ENCODE measurements around the gene EMC6. TPM values are rescaled to one million over a fixed set of nuclear protein-coding genes. Genes with fewer than 3 reads are reported as not detected.

The EMC6 gene
- total RNA-seq, 1 donor from 2014 or later = 32.9 TPM

DNA sequence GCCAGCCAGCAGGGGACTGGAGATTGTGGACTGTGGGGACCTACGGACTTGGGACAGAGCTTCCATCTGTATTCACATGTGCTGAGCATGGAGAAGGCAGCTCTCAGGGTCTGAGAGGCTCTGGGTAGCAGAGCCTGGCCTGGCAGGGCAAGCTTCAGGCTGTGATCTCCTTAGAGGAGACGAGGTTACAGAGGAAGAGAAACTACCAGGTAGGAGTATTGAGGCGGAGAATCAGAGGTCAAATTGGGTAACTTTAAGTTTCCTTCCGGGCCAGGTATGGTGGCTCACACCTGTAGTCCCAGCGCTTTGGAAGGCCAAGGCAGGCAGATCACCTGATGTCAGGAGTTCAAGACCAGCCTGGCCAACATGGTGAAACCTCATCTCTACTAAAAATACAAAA is 23.3 kb upstream of the EMC6 start:
- Histone ChIP-seq H3K4me1 (peaks cover 8% of the 10 kb centered on the region), H3K27ac (no peak overlapping the region), H3K36me3 (peaks cover 67% of the 10 kb centered on the region), H3K27me3 (ENCODE audit: low read depth) (no peaks in the 10 kb centered on the region), H3K9me3 (no peaks in the 10 kb centered on the region), H3K4me3 (no peak overlapping the region)
- intact Hi-C loops (cut with DNase I) = no loop called here
- TF ChIP-seq, protein P1, sequence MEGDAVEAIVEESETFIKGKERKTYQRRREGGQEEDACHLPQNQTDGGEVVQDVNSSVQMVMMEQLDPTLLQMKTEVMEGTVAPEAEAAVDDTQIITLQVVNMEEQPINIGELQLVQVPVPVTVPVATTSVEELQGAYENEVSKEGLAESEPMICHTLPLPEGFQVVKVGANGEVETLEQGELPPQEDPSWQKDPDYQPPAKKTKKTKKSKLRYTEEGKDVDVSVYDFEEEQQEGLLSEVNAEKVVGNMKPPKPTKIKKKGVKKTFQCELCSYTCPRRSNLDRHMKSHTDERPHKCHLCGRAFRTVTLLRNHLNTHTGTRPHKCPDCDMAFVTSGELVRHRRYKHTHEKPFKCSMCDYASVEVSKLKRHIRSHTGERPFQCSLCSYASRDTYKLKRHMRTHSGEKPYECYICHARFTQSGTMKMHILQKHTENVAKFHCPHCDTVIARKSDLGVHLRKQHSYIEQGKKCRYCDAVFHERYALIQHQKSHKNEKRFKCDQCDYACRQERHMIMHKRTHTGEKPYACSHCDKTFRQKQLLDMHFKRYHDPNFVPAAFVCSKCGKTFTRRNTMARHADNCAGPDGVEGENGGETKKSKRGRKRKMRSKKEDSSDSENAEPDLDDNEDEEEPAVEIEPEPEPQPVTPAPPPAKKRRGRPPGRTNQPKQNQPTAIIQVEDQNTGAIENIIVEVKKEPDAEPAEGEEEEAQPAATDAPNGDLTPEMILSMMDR (IDR thresholded peaks at IDR 0.05) = no peak
- DNase-seq (no peak), ATAC-seq (no peak)

DNA sequence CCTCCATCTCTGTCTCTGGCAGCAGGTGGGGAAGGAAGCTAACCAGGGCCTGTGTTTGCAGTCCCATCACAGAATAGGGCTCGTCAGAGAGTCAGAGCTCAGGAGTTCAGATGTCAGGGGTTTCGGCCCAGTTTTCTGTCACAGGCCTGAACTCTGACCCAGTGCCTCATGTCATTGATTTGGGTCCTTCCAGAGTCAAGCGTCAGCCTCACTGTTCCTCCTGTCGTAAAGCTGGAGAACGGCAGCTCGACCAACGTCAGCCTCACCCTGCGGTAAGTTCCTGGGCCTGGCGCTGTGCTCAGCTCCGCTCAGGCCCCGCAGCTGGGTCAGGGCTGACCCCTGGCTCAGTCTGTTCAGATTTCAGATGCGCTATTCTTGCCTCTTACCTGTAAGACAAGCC is 21.4 kb upstream of the EMC6 start:
- ATAC-seq (no peak), DNase-seq (no peak)
- Histone ChIP-seq H3K4me3 (no peak overlapping the region), H3K27me3 (ENCODE audit: low read depth) (no peaks in the 10 kb centered on the region), H3K36me3 (peaks cover 66% of the 10 kb centered on the region), H3K9me3 (no peaks in the 10 kb centered on the region), H3K4me1 (no peaks in the 10 kb centered on the region), H3K27ac (no peak overlapping the region)
- intact Hi-C loops (cut with DNase I) = no loop called here
- TF ChIP-seq, protein P1 (IDR thresholded peaks at IDR 0.05) = no peak

- Histone ChIP-seq H3K27me3 (ENCODE audit: low read depth) (no peaks in the 10 kb centered on the region), H3K36me3 (peaks cover 60% of the 10 kb centered on the region), H3K4me1 (no peaks in the 10 kb centered on the region), H3K4me3 (no peak overlapping the region), H3K27ac (no peak overlapping the region), H3K9me3 (no peaks in the 10 kb centered on the region)
- DNase-seq (no peak), ATAC-seq (peak; percentile 73)
- intact Hi-C loops (cut with DNase I) = no loop called here
- TF ChIP-seq, protein P1 (IDR thresholded peaks at IDR 0.05) = peak; percentile 27
Observed at GRCh38 chr17:3647769-3648555, 20.6 kb upstream of the EMC6 start.

- DNase-seq = no peak
- intact Hi-C loops (cut with DNase I) = no loop called here
Observed at GRCh38 chr17:3655766-3656165, 12.8 kb upstream of the EMC6 start.

GRCh38 chr17:3656353-3656752 is 12.3 kb upstream of the EMC6 start:
- ATAC-seq (no peak), DNase-seq (no peak)
- peaks cover 15% of the 10 kb centered on the region for H3K4me1 ChIP-seq
- no peak overlapping the region for H3K4me3 ChIP-seq
- intact Hi-C loops (cut with DNase I) = no loop called here
- H3K9me3 ChIP-seq = no peaks in the 10 kb centered on the region
- H3K27ac ChIP-seq = no peak overlapping the region
- H3K36me3 ChIP-seq = peaks cover 28% of the 10 kb centered on the region
- TF ChIP-seq, protein P1 (IDR thresholded peaks at IDR 0.05) = no peak
- H3K27me3 ChIP-seq (ENCODE audit: low read depth) = no peaks in the 10 kb centered on the region

More at GRCh38 chr17:3655766-3656165, 12.8 kb upstream of the EMC6 start:
- peaks cover 15% of the 10 kb centered on the region for H3K4me1 ChIP-seq
- no peak for ATAC-seq
- no peaks in the 10 kb centered on the region for H3K27me3 ChIP-seq (ENCODE audit: low read depth)
- H3K9me3 ChIP-seq = no peaks in the 10 kb centered on the region
- peaks cover 24% of the 10 kb centered on the region for H3K36me3 ChIP-seq
- H3K27ac ChIP-seq = no peak overlapping the region
- TF ChIP-seq, protein P1 (IDR thresholded peaks at IDR 0.05) = no peak
- no peak overlapping the region for H3K4me3 ChIP-seq

All from lower lobe of right lung (tissue), 2 donors.